GM18909 (cell line): ENCODE measurements around the gene CCR9.

Experiments used
- ATAC-seq: cut with Tn5 transposase; IDR thresholded peaks from one replicate; pipeline ENCODE4 v1.9.1; 2021; ENCODE audit warnings: mild to moderate bottlenecking; ENCODE audit not compliant: unreplicated experiment, poor library complexity

CCR9 gene

GRCh38 chr3:45931496-45931895 lies 45.2 kb downstream of the CCR9 start:
- no peak for ATAC-seq

- no peak for ATAC-seq
These were observed 45.8 kb downstream of the CCR9 start for GRCh38 chr3:45932112-45932511.

- ATAC-seq = no peak
These were observed 47.2 kb downstream of the CCR9 start for GRCh38 chr3:45933591-45933990.

- no peak for ATAC-seq
These were observed 49.9 kb downstream of the CCR9 start for GRCh38 chr3:45936261-45936660.

GRCh38 chr3:45937206-45938042 lies 51.1 kb downstream of the CCR9 start:
- ATAC-seq = no peak

- no peak for ATAC-seq
These were observed 51.7 kb downstream of the CCR9 start for GRCh38 chr3:45938043-45938435.

GRCh38 chr3:45938864-45939263 lies 52.5 kb downstream of the CCR9 start:
- no peak for ATAC-seq

GRCh38 chr3:45939341-45939771 lies 53.0 kb downstream of the CCR9 start:
- no peak for ATAC-seq

- no peak for ATAC-seq
These were observed 53.8 kb downstream of the CCR9 start for GRCh38 chr3:45940004-45940780.

- no peak for ATAC-seq
These were observed 54.5 kb downstream of the CCR9 start for GRCh38 chr3:45940781-45941365.

GRCh38 chr3:45942051-45942825 lies 55.9 kb downstream of the CCR9 start:
- no peak for ATAC-seq

GRCh38 chr3:45943207-45943846 lies 57.0 kb downstream of the CCR9 start, which contains the start of gene CXCR6:
Gene CXCR6 (plus strand): TSS chr3:45943464. CDS start chr3:45946482, 3,018 bp downstream.
- no peak for ATAC-seq

GRCh38 chr3:45944830-45945620 lies 58.7 kb downstream of the CCR9 start:
- ATAC-seq = no peak

GRCh38 chr3:45946307-45946706 lies 60.0 kb downstream of the CCR9 start:
- ATAC-seq = no peak

GRCh38 chr3:45946875-45947274 lies 60.5 kb downstream of the CCR9 start:
- no peak for ATAC-seq

- no peak for ATAC-seq
These were observed 61.0 kb downstream of the CCR9 start for GRCh38 chr3:45947361-45947760.

- no peak for ATAC-seq
These were observed 62.0 kb downstream of the CCR9 start for GRCh38 chr3:45948311-45948781.

- ATAC-seq = no peak
These were observed 62.5 kb downstream of the CCR9 start for GRCh38 chr3:45948881-45949280.

GRCh38 chr3:45949432-45949831 lies 63.1 kb downstream of the CCR9 start:
- ATAC-seq = no peak
